Upper lobe of left lung (tissue), 4 donors: ENCODE results near the gene PNPLA7.

Source experiments
- EP300 ChIP-seq, 4 donors: sonication (generic); formaldehyde crosslinking; IDR thresholded peaks; one replicate each; pipeline ENCODE4 v1.5.1; 2017; ENCODE audit warnings: antibody characterized with exemption in 4 of 4, control low read depth in 2 of 4
- POLR2A ChIP-seq, 4 donors: fragments of 450-650 bp; IDR thresholded peaks; one replicate each; pipeline ENCODE4 v1.5.1; 2016 to 2017; ENCODE audit warnings: antibody characterized with exemption in 4 of 4, mild to moderate bottlenecking in 2 of 4
- POLR2AphosphoS5 ChIP-seq, 2 donors: sonication (generic); formaldehyde crosslinking; IDR thresholded peaks; one replicate each; pipeline ENCODE4 v1.5.1; 2017; ENCODE audit warnings: antibody characterized with exemption in 2 of 2
- TF ChIP-seq, protein P1 (sequence below), 6 experiments: fragments of 450-650 bp in 4 of 6; fragments of 200-600 bp in 2 of 6; sonication (generic) in 2 of 6; IDR thresholded peaks; one replicate each; pipeline ENCODE4 v1.5.1; 2016 to 2019; ENCODE audit warnings: antibody characterized with exemption in 6 of 6

DNA sequence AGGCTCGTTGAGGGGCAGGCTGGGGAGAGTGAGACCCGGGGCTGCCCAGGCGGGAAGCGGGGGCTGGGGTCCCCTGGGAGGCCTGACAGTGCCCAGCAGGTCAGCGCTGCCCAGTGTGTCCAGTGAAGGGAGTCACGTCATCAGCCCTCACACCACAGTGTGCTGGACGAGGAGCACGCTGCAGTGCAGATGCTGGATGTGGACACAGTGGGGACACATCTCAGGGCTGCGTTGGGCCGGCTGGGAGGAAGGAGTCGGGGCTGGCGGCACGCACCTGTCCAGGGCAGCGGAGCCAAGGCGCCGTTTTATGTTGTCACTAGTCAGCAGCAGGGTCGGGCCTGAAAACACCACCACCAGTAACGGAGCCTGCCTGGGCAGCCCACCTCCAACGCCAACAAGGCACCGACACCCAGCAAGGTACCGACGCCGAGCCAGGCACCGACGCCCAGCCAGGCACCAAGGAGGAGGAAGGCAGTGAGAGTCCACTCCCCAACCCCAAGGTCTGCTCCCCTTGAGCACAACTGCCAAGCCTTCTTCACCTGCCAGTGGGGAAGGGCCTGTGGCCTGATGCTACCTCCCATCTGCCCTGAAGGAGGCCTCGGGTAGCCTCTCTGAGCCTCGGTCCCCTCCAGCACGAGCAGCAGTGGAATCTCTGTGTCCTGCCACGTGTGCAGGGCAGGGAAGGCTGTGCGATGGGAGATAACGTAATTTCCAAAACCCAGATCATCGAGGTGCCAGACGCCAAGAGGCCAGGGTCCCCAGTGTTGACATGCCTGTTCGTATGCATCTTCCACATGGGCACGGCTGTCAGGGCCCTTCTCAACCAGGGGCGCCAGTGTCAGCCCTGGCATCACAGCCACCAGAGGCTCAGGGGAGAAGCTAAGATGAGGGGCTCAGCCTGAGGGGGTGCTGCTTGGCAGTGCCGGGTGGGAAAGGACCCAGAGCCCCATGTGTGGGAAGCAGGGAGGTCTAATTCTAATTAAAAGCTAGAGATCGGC lies 69.2 kb downstream of the PNPLA7 start:
- TF ChIP-seq, protein P1, sequence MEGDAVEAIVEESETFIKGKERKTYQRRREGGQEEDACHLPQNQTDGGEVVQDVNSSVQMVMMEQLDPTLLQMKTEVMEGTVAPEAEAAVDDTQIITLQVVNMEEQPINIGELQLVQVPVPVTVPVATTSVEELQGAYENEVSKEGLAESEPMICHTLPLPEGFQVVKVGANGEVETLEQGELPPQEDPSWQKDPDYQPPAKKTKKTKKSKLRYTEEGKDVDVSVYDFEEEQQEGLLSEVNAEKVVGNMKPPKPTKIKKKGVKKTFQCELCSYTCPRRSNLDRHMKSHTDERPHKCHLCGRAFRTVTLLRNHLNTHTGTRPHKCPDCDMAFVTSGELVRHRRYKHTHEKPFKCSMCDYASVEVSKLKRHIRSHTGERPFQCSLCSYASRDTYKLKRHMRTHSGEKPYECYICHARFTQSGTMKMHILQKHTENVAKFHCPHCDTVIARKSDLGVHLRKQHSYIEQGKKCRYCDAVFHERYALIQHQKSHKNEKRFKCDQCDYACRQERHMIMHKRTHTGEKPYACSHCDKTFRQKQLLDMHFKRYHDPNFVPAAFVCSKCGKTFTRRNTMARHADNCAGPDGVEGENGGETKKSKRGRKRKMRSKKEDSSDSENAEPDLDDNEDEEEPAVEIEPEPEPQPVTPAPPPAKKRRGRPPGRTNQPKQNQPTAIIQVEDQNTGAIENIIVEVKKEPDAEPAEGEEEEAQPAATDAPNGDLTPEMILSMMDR (IDR thresholded peaks at IDR 0.05) = no peak
- TF ChIP-seq POLR2A (IDR thresholded peaks at IDR 0.05) = no peak
- TF ChIP-seq POLR2AphosphoS5 (IDR thresholded peaks at IDR 0.05) = no peak
- TF ChIP-seq EP300 (IDR thresholded peaks at IDR 0.05) = no peak
